MG63 (cell line): ENCODE results near the gene GP1BB. TPM values are rescaled to one million over a fixed set of nuclear protein-coding genes. Genes with fewer than 3 reads are reported as not detected.

ENCODE experiments used
- DNase-seq: peaks from one replicate; pipeline ENCODE4 v3.0.0-alpha.2; 2020
- H3K27me3 ChIP-seq: fragments of 250-450 bp; sonication (Bioruptor Pico); 2 replicates; pipeline ENCODE4 v1.5.1; 2020; ENCODE audit warnings: mild to moderate bottlenecking, moderate library complexity
- H3K36me3 ChIP-seq: fragments of 250-450 bp; sonication (Bioruptor Pico); 2 replicates; pipeline ENCODE4 v1.5.1; 2020; ENCODE audit warnings: mild to moderate bottlenecking, moderate library complexity
- H3K4me3 ChIP-seq: fragments of 250-450 bp; sonication (Bioruptor Pico); 2 replicates; pipeline ENCODE4 v1.5.1; 2020; ENCODE audit warnings: mild to moderate bottlenecking, moderate library complexity
- H3K9me3 ChIP-seq: fragments of 250-450 bp; sonication (Bioruptor Pico); 2 replicates; pipeline ENCODE4 v1.5.1; 2020; ENCODE audit warnings: mild to moderate bottlenecking, moderate library complexity
- total RNA-seq: library from RNA; depleted of rRNA; stranded (reverse); fragments of >200 nt; shearing (Covaris generic); gene quantifications from 2 replicates; pipeline ENCODE4 v1.2.3, GENCODE V29; 2014; ENCODE audit warnings: low replicate concordance

Gene GP1BB
- total RNA-seq, 1 experiment from 2014 or later, result 15.9 TPM

DNA sequence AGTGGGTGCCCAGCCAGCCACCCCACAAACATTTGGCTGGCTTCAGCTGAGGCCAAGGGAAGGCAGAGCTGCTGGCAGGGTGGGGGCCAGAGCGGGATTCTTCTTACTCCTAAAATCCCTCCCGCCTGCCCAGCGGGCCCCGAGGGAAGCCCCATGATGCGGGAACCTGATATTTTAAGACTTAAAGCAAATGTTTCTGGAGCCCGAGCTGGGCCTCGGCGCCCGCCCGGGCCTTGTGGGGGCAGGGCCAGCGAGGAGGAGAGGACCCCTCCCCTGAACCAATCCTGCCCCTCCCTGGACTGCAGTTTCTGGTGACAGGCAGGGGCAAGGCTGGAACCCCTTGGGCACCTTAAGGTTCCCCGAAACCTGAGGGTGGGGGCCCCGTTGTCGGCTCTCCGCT is 17.2 kb downstream of the GP1BB start:
- H3K4me3 ChIP-seq, result no peak overlapping the region
- DNase-seq, result no peak
- no peaks in the 10 kb centered on the region for H3K9me3 ChIP-seq
- no peaks in the 10 kb centered on the region for H3K36me3 ChIP-seq
- H3K27me3 ChIP-seq, result no peaks in the 10 kb centered on the region

DNA sequence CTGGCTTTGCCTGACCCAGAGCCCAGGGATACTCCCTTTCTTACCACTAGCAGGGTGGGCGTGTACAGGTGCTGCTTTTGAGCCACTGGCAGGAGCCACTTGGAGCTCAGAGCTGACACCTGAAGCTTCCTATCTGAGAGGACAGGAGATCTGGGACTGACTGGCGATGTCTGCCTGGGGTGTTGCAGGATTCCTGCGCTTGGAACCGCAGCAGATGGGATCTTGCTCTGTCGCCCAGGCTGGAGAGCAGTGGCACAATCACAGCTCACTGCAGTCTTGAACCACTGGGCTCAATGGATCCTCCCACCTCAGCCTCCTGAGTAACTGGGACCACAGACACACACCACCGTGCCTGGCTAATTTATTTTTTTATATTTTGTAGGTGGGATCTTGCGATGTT is 17.7 kb downstream of the GP1BB start:
- Histone ChIP-seq H3K27me3 (no peaks in the 10 kb centered on the region), H3K9me3 (no peaks in the 10 kb centered on the region), H3K4me3 (no peak overlapping the region), H3K36me3 (no peaks in the 10 kb centered on the region)
- no peak for DNase-seq

DNA sequence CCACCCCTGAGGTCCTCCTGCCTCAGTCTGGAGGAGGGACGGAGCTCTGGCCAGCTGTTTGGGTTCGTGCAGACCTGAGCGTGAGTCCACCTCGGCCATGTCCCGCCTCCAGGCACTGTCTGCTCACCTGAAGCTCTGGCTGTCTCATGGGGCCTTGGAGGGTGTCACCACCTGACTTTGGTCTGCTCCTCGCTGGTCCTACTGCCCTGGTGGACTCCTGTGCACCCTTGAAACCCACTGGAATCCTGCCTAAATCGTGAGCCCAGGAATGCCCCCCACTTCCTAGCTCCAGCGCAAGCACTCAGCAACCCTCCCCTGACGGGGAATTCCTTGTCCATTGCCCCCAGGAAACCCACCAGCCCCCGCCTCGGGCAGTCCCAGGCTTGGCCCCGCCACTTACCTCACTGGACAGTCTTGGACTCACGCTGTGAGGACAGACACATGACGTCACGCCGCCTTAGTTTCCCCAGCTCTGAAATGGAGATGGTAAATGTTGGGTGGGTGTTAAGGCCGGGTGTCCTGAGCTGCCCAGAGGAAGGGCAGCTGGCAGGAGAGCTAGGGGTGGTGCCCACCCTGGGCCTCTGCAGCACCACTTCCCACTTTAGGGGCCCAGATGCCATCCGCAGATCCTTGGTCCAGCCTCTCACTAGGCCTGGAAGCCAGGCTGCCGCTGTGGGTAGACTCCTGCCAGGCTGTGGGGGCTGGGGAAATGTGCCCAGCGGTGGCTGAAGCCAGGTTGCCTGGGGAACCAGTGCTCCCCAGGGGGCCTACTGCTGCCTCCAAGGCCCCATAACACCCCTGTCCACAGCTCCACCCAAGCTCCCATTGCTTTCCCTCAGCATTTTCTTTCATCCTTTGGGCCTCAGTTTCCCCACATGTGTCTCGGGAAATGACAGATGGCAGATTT is 19.1 kb downstream of the GP1BB start:
- Histone ChIP-seq H3K9me3 (no peaks in the 10 kb centered on the region), H3K27me3 (no peaks in the 10 kb centered on the region), H3K4me3 (no peak overlapping the region), H3K36me3 (no peaks in the 10 kb centered on the region)
- no peak for DNase-seq

DNA sequence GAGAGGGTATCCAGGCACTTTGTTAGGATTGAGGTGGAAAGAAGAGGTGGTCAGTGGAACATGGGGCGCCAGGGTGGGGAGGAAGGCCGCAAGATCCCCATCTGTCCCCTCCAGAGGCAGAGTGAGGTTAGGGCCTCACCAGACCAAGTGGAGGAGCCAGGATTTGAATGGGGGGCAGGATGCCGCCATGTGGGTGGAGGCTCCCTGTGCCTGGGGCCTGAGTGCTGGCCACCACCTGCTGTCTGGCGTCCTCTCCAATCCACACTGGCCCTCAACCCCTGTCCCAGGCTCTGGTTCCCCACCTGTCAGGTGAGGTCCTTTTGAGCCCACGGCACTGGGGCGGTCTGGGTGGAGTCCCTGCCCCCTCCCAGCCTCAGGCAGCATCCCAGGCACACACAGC is 19.7 kb downstream of the GP1BB start:
- no peaks in the 10 kb centered on the region for H3K36me3 ChIP-seq
- no peak overlapping the region for H3K4me3 ChIP-seq
- no peak for DNase-seq
- no peaks in the 10 kb centered on the region for H3K27me3 ChIP-seq
- no peaks in the 10 kb centered on the region for H3K9me3 ChIP-seq

DNA sequence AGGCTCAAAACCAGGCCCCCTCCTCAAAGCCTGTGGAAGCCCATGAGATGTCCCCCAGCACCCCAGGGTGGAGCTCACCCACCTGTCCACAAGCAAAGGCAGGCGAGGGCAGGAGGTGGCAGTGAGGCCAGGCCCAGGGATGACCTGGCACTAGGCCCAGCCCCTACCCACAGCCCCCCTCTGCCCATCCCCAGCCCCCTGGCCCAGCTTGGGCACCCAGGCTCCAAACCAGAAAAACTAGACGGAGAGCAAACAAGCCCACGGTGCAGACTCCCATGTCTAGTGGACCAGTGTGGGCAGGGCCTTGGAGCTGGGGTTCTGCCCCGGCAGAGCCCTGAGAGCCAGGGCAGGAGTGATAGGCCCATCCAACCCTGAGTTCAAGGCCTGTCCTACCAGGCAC is 20.3 kb downstream of the GP1BB start:
- DNase-seq, result no peak
- H3K36me3 ChIP-seq, result no peaks in the 10 kb centered on the region
- H3K9me3 ChIP-seq, result no peaks in the 10 kb centered on the region
- no peaks in the 10 kb centered on the region for H3K27me3 ChIP-seq
- no peak overlapping the region for H3K4me3 ChIP-seq

DNA sequence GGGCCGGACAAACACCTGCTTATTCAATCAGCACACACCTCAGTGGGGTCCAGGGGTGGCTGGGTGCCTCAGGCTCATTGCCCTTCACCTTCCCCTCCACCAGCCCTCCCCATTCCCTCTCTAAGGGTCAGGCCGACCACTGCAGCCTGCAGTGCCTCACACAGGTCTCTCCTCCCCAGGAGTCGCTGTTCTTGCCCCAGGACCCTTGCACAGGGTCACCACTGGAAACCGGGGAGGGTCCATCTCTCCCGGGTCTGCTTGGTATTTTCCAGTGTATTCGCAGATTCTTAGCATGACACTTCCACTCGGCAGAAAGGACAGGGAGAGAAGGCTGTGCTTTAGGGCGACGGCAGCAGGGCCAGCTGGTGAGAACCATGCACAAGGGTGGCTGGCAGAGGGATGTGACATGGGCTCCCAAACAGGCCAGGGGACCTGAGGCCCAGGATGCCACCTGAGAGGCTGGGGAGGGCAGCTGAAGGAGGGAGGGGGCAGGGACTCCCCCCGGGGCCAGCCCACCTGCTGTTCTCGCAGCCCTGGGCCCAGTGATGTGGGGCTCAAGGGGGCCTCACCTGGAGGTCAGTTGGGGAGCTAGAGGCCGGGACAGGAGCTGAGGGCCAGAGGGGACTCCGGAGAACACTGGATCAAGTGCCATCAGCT is 21.1 kb downstream of the GP1BB start:
- Histone ChIP-seq H3K9me3 (no peaks in the 10 kb centered on the region), H3K4me3 (no peak overlapping the region), H3K27me3 (no peaks in the 10 kb centered on the region), H3K36me3 (no peaks in the 10 kb centered on the region)
- DNase-seq, result no peak

DNA sequence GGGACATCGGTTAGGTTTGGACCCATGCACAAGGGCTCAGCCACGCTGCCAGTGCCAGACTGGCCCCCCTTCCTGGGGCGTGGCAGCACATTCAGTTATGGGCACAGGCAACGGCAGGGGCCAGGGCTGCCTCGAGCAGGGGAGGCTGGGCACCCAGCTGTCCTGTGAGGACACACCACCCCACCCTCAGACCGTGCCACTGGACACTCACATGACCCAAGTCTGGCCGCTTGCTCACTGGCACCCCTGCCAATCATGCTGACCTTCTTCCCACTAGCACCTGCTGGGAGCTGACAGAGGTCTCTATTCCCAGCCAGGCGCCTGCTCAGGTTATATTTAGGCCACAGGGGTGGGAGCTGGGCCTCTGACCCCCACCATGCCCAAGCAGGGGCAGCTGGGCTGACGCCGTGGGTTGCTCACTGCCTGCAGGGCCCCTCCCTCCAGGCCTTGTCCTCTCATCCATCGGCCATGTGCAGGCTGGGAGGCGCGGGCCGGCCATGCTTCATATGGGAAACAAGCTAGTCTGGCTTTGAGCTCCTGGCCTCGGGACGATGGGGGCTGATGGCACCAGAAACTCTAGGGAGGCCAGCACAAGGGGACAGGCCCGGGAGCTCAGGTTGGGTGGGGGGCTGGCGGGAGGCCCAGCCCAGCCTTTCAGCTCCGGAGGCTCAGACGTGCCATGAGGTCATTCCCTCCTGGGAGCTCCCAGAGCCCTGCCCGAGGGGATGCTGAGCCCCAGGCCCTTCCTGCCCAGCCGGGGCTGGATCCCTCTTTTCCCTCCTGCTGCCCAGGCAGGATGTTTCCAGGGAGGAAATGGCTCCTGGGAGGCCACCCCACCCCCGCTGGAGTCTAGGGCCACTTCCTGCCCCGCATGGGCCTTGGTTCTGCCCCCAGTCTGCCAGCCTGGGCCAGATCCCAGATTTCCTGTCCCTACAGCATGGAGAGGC is 22.1 kb downstream of the GP1BB start:
- Histone ChIP-seq H3K27me3 (no peaks in the 10 kb centered on the region), H3K9me3 (no peaks in the 10 kb centered on the region), H3K4me3 (no peak overlapping the region), H3K36me3 (no peaks in the 10 kb centered on the region)
- peak; percentile 50 for DNase-seq

DNA sequence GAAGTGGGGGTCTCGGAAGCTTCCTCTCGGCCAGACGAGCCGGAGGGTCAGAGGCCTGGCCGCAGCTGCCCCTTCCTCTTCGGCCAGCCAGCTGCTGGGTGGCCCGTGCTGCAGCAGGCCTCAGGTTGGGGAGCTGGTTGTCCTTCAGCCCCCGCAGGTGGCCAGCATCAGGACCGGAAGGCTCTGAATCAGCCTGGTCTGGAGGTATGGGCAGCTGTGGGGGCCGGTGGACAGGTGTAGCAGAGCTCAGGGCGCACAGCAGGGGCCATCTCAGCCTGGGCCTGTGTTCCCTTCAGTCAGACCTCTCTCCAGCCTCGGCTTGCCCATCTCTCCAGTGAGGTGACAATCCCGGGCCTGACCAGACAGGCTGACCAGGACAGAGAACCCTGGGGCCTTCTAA is 23.4 kb downstream of the GP1BB start:
- Histone ChIP-seq H3K4me3 (no peak overlapping the region), H3K27me3 (no peaks in the 10 kb centered on the region), H3K36me3 (no peaks in the 10 kb centered on the region), H3K9me3 (no peaks in the 10 kb centered on the region)
- DNase-seq, result no peak

DNA sequence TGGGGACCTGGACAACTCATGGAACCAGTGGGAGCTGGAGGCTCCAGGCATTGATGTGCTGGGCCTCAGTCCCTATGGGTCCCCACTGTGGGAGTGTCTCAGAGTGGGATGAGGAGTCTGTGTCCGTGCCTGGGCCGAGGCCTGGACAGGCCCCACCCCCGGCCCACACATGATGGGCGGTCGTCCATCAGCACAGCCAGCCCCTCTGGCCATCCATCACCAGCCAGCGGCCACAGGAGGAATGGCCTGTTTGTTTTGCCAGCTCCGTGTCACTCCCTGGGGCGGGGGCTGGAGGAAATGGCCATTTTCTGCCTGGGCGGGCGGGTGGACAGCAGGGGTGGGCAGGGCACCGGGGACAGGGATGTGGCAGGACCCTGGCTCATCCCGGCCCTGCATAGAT is 24.2 kb downstream of the GP1BB start:
- no peaks in the 10 kb centered on the region for H3K36me3 ChIP-seq
- H3K4me3 ChIP-seq, result no peak overlapping the region
- H3K9me3 ChIP-seq, result no peaks in the 10 kb centered on the region
- H3K27me3 ChIP-seq, result no peaks in the 10 kb centered on the region
- no peak for DNase-seq

DNA sequence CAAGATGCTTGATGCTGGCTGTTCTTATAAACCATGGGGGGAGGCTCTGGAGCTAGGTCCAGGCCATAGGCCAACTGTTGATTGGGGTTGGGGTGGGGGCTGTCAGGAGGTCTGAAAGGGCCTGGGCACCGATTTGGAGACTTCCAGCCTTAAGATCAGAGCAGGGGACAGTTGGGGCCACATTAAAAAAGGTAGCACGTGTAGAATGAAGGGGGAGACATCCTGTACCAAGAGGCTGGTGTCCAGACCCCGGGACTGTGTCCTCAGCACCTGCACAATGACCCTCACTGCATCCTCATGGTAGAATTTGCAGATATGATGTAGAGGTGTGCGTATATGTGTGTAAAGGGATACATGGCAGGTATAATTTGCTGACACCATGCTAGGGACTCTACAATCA is 24.8 kb downstream of the GP1BB start:
- H3K27me3 ChIP-seq, result no peaks in the 10 kb centered on the region
- H3K36me3 ChIP-seq, result no peaks in the 10 kb centered on the region
- DNase-seq, result no peak
- no peaks in the 10 kb centered on the region for H3K9me3 ChIP-seq
- H3K4me3 ChIP-seq, result no peak overlapping the region

DNA sequence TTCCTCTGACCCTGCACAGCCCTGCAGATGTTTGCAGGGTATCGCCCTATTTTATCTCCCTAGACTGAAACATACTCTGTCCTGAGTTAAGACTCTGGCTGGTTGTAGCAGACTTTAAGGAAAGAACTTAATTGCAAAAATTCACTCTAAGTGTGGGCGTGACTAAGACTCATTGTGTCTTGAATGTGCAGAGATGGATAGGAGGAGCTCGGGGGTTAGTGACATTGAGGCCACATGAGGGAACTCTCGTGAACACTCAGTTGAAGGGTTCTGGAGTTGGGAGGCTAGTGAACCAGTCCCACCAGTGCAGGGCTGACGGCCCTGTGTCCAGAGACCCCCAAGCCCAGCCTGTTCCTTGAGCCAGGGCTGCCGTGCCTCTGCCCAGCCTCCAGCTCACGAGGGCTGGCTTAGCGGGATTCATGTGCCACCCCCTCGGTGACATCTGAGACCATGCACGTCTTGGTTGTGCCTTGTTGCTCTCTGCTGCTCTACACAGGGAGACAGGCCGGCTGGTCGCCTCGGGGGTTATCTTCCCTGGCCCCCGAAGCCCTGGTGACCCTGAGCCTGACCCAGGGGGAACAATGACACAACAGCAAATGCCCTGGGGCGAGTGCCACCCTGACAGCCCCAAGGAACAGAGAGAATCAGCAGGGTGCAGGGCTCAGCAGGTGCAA is 25.8 kb downstream of the GP1BB start:
- no peak for DNase-seq
- Histone ChIP-seq H3K27me3 (no peaks in the 10 kb centered on the region), H3K4me3 (no peak overlapping the region), H3K9me3 (no peaks in the 10 kb centered on the region), H3K36me3 (no peaks in the 10 kb centered on the region)

DNA sequence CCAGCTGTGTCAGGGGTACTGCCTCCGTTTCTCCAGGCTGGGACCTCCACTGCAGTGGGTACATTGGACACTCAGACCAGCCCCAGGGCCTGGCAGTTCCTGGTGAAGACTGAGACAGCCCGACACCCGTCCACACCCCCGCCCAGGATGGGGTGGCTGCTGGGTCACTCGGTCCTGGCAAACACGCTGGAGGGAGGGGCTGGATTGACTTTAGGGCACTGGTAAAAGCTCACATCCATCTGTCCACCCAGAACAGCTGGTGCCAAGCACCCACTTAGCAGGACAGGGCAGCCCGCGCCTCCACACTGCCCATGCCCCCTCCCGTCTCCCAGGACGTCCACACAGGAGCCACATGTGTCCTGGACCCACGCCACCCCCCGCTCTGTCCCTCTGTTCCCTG is 26.5 kb downstream of the GP1BB start:
- no peak overlapping the region for H3K4me3 ChIP-seq
- no peak for DNase-seq
- H3K36me3 ChIP-seq, result no peaks in the 10 kb centered on the region
- no peaks in the 10 kb centered on the region for H3K9me3 ChIP-seq
- H3K27me3 ChIP-seq, result no peaks in the 10 kb centered on the region

DNA sequence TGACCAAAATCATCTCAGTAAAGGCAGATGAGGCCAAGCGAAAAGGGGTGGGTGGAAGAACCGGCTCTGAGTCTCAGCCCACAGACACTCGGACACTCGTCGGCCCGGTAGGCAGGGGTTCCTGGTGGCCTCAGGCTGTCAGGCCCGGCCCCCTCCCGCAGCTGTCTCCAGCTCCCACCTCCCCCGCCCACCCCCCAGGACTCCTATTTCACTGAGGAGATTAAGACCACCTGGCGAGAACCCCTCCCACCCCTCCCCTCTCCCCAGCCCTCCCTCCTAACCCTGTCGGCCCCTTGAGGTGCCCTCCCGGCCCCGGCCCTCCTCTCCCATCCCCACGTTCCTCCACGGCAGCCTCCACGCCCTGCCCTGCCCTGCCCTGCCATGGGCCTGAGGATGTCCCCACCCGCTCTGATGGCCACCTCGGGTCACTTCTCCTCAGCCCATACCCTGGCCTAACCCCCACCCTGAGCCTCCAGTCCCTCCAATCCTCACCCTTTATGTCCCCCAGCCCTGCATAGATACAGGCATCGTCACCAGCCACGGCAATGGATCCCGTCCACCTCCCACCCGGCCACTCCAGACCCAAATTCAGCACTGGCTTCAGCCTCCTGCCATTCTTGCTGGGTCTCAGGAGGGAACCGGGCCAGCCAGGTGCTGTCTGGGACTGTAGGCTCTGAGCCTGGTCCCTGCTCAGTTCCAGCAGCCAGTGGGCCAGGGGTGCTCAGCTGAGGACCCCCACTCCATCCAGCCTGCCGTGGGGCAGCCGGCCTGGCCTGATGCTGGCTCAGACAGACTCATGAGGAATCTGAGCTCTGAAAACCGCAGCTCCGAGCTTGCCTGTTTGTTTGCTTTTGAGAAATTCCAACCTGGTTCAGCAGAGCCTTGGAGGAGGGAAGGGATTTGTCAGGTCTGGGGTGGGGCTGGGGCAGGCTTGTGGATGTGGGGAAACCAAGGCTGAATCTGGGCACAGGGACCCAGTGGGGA is 27.5 kb downstream of the GP1BB start:
- no peaks in the 10 kb centered on the region for H3K27me3 ChIP-seq
- no peaks in the 10 kb centered on the region for H3K36me3 ChIP-seq
- H3K9me3 ChIP-seq, result no peaks in the 10 kb centered on the region
- no peak overlapping the region for H3K4me3 ChIP-seq
- DNase-seq, result no peak

DNA sequence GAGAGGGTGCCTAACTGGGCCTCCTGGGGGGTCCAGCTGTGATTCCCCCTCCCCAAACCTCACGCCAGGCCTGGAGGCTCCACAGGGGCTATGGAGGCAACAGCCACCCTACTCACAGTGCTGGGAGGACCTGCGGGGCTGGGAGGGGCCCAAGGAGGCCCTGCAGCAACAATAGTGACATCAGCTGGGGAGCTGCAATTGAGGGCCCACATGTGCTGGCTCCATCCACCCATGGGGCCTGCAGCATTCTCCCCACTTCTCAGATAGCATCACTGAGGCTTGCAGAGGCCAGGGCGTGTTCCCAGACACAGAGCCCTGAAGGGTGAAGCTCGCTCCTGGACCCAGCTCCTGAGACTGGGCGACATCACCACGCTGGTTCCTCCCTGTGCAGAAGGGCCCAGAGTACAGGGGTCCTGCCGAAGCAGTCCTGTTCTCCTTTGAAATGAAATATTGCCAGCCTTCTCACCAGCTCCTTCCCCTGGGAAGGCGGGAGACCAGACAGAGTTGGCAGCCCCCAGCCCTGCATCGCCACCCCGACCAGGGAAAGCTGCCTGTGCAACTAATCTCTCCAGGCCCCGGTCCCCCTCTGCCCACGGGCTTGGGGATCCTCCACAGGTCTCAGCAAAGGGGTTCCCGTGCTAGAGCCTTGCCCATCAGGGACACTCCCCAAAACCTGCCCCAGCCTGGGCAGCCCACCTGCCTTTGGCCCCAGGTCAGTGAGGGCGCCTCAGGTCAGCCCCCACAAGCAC is 28.3 kb downstream of the GP1BB start:
- H3K9me3 ChIP-seq, result no peaks in the 10 kb centered on the region
- DNase-seq, result no peak
- H3K27me3 ChIP-seq, result no peaks in the 10 kb centered on the region
- no peak overlapping the region for H3K4me3 ChIP-seq
- no peaks in the 10 kb centered on the region for H3K36me3 ChIP-seq
